Bronchial epithelial cell (primary cell): ENCODE data around the gene AKAP8. TPM values are rescaled to one million over a fixed set of nuclear protein-coding genes. Genes with fewer than 3 reads are reported as not detected.

Source experiments
- DNase-seq: peaks from one replicate; pipeline ENCODE4 v3.0.0-alpha.2; 2010; ENCODE audit warnings: low read depth
- FAIRE-seq: peaks from 2 replicates; lab custom pipeline; 2011; peaks lifted over from hg19 to GRCh38; lab: Jason Lieb, UNC
- H3K27me3 ChIP-seq: 2 replicates; pipeline ENCODE4 v1.5.1; 2011; ENCODE audit warnings: low read length; ENCODE audit not compliant: control insufficient read depth, insufficient read depth
- H3K36me3 ChIP-seq: 2 replicates; pipeline ENCODE4 v1.5.1; 2011; ENCODE audit warnings: low read length; ENCODE audit not compliant: control insufficient read depth, insufficient read depth
- H3K4me3 ChIP-seq: 2 replicates; pipeline ENCODE4 v1.5.1; 2011; ENCODE audit warnings: mild to moderate bottlenecking, low read depth, low read length, control low read depth
- CTCF ChIP-seq: IDR thresholded peaks from 2 replicates; pipeline ENCODE4 v1.5.1; 2011; ENCODE audit warnings: mild to moderate bottlenecking, moderate library complexity, low read length, control low read depth, inconsistent platforms; ENCODE audit not compliant: insufficient read depth, severe bottlenecking
- total RNA-seq: library from RNA; depleted of rRNA; stranded (reverse); fragments of >200 nt; gene quantifications from 2 replicates; pipeline ENCODE4 v1.2.1, GENCODE V29; 2014

Gene AKAP8
- total RNA-seq, 1 donor from 2014 or later: 16.8 TPM

GRCh38 chr19:15317392-15318071, 62.1 kb downstream of the AKAP8 start:
- Histone ChIP-seq H3K27me3 (no peaks in the 10 kb centered on the region), H3K4me3 (no peak overlapping the region), H3K36me3 (peaks cover 1% of the 10 kb centered on the region)
- no peak for TF ChIP-seq CTCF
- no peak for DNase-seq
- no peak for FAIRE-seq

- FAIRE-seq: no peak
- no peak for TF ChIP-seq CTCF
- Histone ChIP-seq H3K36me3 (peaks cover 1% of the 10 kb centered on the region), H3K27me3 (no peaks in the 10 kb centered on the region), H3K4me3 (no peak overlapping the region)
- no peak for DNase-seq
These were observed 63.1 kb downstream of the AKAP8 start for GRCh38 chr19:15316498-15316897.

- Histone ChIP-seq H3K4me3 (no peak overlapping the region), H3K27me3 (no peaks in the 10 kb centered on the region), H3K36me3 (peaks cover 1% of the 10 kb centered on the region)
- TF ChIP-seq CTCF: no peak
- FAIRE-seq: no peak
- DNase-seq: peak; percentile 79
These were observed 64.5 kb downstream of the AKAP8 start for GRCh38 chr19:15315101-15315500.

GRCh38 chr19:15313649-15314279, 65.8 kb downstream of the AKAP8 start:
- TF ChIP-seq CTCF: no peak
- FAIRE-seq (no peak), DNase-seq (no peak)
- Histone ChIP-seq H3K27me3 (no peaks in the 10 kb centered on the region), H3K4me3 (no peak overlapping the region), H3K36me3 (no peaks in the 10 kb centered on the region)

- H3K27me3 ChIP-seq: no peaks in the 10 kb centered on the region
- DNase-seq: no peak
- H3K36me3 ChIP-seq: peaks cover 3% of the 10 kb centered on the region
- H3K4me3 ChIP-seq: no peak overlapping the region
- TF ChIP-seq CTCF: no peak
- no peak for FAIRE-seq
These were observed 72.4 kb downstream of the AKAP8 start for GRCh38 chr19:15307169-15307568.
